Natural killer cell (primary cell): ENCODE measurements around the gene GSS. TPM values are rescaled to one million over a fixed set of nuclear protein-coding genes. Genes with fewer than 3 reads are reported as not detected.

Source experiments
- ATAC-seq, 3 donors: fragments of 150-1000 bp in 2 of 3; fragments of 200-7000 bp in 1 of 3; cut with Tn5 transposase; 1 replicate in 1 of 3; 2 replicates in 2 of 3; pipeline ENCODE4 v1.10.0; 2021; ENCODE audit warnings: mild to moderate bottlenecking in 2 of 3, moderate library complexity in 2 of 3
- DNase-seq, 2 donors: peaks; one replicate each; pipeline versions ENCODE4 v3.0.0 to v3.0.0-alpha.2; 2013 to 2021; ENCODE audit warnings: mixed read lengths in 1 of 2
- H3K27ac ChIP-seq: one replicate; pipeline ENCODE4 v1.5.1; 2013; ENCODE audit warnings: mild to moderate bottlenecking, low read length
- H3K27me3 ChIP-seq: one replicate; pipeline ENCODE4 v1.6.1; 2013; ENCODE audit warnings: low read length; ENCODE audit not compliant: control insufficient read depth, insufficient read depth
- H3K36me3 ChIP-seq: one replicate; pipeline ENCODE4 v1.6.1; 2013; ENCODE audit warnings: low read length; ENCODE audit not compliant: control insufficient read depth, insufficient read depth
- H3K4me1 ChIP-seq: one replicate; pipeline ENCODE4 v1.6.1; 2013; ENCODE audit warnings: low read length; ENCODE audit not compliant: control insufficient read depth, insufficient read depth
- H3K4me3 ChIP-seq: one replicate; pipeline ENCODE4 v1.5.1; 2013; ENCODE audit warnings: low read length
- H3K9me3 ChIP-seq: one replicate; pipeline ENCODE4 v1.6.1; 2013; ENCODE audit warnings: low read length; ENCODE audit not compliant: control insufficient read depth, insufficient read depth
- H3K27ac Mint-ChIP-seq, 2 donors: one replicate each; pipeline ENCODE4 v1.8.0; 2022; ENCODE audit warnings: mild to moderate bottlenecking in 2 of 2, mixed read lengths in 2 of 2, moderate library complexity in 1 of 2
- H3K27me3 Mint-ChIP-seq, 2 donors: one replicate each; pipeline ENCODE4 v1.8.0; 2022; ENCODE audit warnings: low read depth in 2 of 2, mixed read lengths in 2 of 2
- H3K36me3 Mint-ChIP-seq: one replicate; pipeline ENCODE4 v1.8.0; 2022; ENCODE audit warnings: mixed read lengths
- H3K4me1 Mint-ChIP-seq, 2 donors: one replicate each; pipeline ENCODE4 v1.8.0; 2022; ENCODE audit warnings: mixed read lengths in 2 of 2
- H3K4me3 Mint-ChIP-seq: one replicate; pipeline ENCODE4 v1.8.0; 2022; ENCODE audit warnings: mild to moderate bottlenecking, moderate library complexity, mixed read lengths
- H3K9me3 Mint-ChIP-seq, 2 donors: one replicate each; pipeline ENCODE4 v1.8.0; 2022; ENCODE audit warnings: mixed read lengths in 2 of 2
- WGBS: methylation state at CpG from one replicate; pipeline ENCODE4 v1.1.7; 2013; ENCODE audit warnings: missing lambda C conversion rate; ENCODE audit not compliant: insufficient coverage; 5-methylcytosine and 5-hydroxymethylcytosine counted together
- intact Hi-C: fragments of 100-400 bp; cut with micrococcal nuclease; formaldehyde crosslinking; loops from one replicate; pipeline ENCODE4 v1.14.2; 2022
- total RNA-seq, 4 donors: library from RNA; stranded (reverse); fragments of 120-200 nt in 1 of 4; gene quantifications; one replicate each; pipeline versions ENCODE4 v1.2.3 to v1.2.4, GENCODE V29; 2013 to 2022
- TF ChIP-seq, protein P1 (sequence below): fragments of 200-600 bp; IDR thresholded peaks from one replicate; pipeline ENCODE4 v1.8.0; 2022; ENCODE audit warnings: antibody characterized with exemption

Gene GSS
- total RNA-seq, 3 donors from 2014 or later (not counting 1 experiment from before 2014, with no cell fraction given): 27.4 to 35.4 (median 30.3) TPM

- H3K27me3 Mint-ChIP-seq: no peaks in the 10 kb centered on the region
- no peak overlapping the region for H3K4me3 ChIP-seq
- H3K4me1 ChIP-seq: no peaks in the 10 kb centered on the region
- no peaks in the 10 kb centered on the region for H3K9me3 ChIP-seq
- H3K4me3 Mint-ChIP-seq: no peak overlapping the region
- no peak for ATAC-seq
- intact Hi-C loops: no loop called here
- peaks cover 2% of the 10 kb centered on the region for H3K36me3 ChIP-seq
- TF ChIP-seq, protein P1, sequence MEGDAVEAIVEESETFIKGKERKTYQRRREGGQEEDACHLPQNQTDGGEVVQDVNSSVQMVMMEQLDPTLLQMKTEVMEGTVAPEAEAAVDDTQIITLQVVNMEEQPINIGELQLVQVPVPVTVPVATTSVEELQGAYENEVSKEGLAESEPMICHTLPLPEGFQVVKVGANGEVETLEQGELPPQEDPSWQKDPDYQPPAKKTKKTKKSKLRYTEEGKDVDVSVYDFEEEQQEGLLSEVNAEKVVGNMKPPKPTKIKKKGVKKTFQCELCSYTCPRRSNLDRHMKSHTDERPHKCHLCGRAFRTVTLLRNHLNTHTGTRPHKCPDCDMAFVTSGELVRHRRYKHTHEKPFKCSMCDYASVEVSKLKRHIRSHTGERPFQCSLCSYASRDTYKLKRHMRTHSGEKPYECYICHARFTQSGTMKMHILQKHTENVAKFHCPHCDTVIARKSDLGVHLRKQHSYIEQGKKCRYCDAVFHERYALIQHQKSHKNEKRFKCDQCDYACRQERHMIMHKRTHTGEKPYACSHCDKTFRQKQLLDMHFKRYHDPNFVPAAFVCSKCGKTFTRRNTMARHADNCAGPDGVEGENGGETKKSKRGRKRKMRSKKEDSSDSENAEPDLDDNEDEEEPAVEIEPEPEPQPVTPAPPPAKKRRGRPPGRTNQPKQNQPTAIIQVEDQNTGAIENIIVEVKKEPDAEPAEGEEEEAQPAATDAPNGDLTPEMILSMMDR: no peak
- no peaks in the 10 kb centered on the region for H3K27me3 ChIP-seq
- peaks cover 8 to 12% of the 10 kb centered on the region in 2 donors for H3K4me1 Mint-ChIP-seq
- H3K9me3 Mint-ChIP-seq: no peaks in the 10 kb centered on the region
- no peaks in the 10 kb centered on the region for H3K36me3 Mint-ChIP-seq
- no peak overlapping the region for H3K27ac Mint-ChIP-seq
- no peak overlapping the region for H3K27ac ChIP-seq
- DNase-seq: no peak
Measured at GRCh38 chr20:34920055-34920454, 35.6 kb downstream of the GSS start.

- H3K4me1 Mint-ChIP-seq: peaks cover 8 to 12% of the 10 kb centered on the region in 2 donors
- Histone ChIP-seq H3K36me3 (no peaks in the 10 kb centered on the region), H3K27me3 (no peaks in the 10 kb centered on the region), H3K4me1 (no peaks in the 10 kb centered on the region), H3K9me3 (no peaks in the 10 kb centered on the region), H3K4me3 (no peak overlapping the region), H3K27ac (no peak overlapping the region)
- H3K9me3 Mint-ChIP-seq: no peaks in the 10 kb centered on the region
- H3K27ac Mint-ChIP-seq: no peak overlapping the region
- TF ChIP-seq, protein P1: no peak
- H3K27me3 Mint-ChIP-seq: no peaks in the 10 kb centered on the region
- H3K36me3 Mint-ChIP-seq: no peaks in the 10 kb centered on the region
- WGBS: 100% methylated on average over 2 of the region's 2 CpGs
- intact Hi-C loops: no loop called here
- DNase-seq (no peak), ATAC-seq (no peak)
- H3K4me3 Mint-ChIP-seq: no peak overlapping the region
Measured at GRCh38 chr20:34916774-34917354, 38.7 kb downstream of the GSS start.

GRCh38 chr20:34915749-34916455 lies 39.7 kb downstream of the GSS start:
- Histone ChIP-seq H3K4me3 (no peak overlapping the region), H3K36me3 (no peaks in the 10 kb centered on the region), H3K27me3 (no peaks in the 10 kb centered on the region), H3K4me1 (no peaks in the 10 kb centered on the region), H3K9me3 (no peaks in the 10 kb centered on the region), H3K27ac (no peak overlapping the region)
- Mint-ChIP-seq H3K27me3 (no peaks in the 10 kb centered on the region), H3K4me1 (peaks cover 8 to 12% of the 10 kb centered on the region in 2 donors), H3K36me3 (no peaks in the 10 kb centered on the region), H3K9me3 (no peaks in the 10 kb centered on the region), H3K27ac (no peak overlapping the region), H3K4me3 (no peak overlapping the region)
- intact Hi-C loops: no loop called here
- WGBS: 81% methylated on average over 3 of the region's 4 CpGs
- ATAC-seq (no peak), DNase-seq (no peak)
- TF ChIP-seq, protein P1: no peak
